Tibial nerve (tissue), 4 donors: ENCODE results near the gene IL1F10.

Source experiments
- CTCF ChIP-seq, 5 experiments: fragments of 200-600 bp in 3 of 5; fragments of 450-650 bp in 2 of 5; sonication (generic) in 3 of 5; IDR thresholded peaks; one replicate each; pipeline ENCODE4 v1.5.1; 2016 to 2019; ENCODE audit warnings: antibody characterized with exemption in 5 of 5, mild to moderate bottlenecking in 3 of 5, moderate library complexity in 2 of 5
- EP300 ChIP-seq, 2 donors: sonication (generic); formaldehyde crosslinking; IDR thresholded peaks; one replicate each; pipeline ENCODE4 v1.6.1; 2017; ENCODE audit warnings: antibody characterized with exemption in 2 of 2, mild to moderate bottlenecking in 1 of 2
- POLR2A ChIP-seq, 2 donors: fragments of 450-650 bp; IDR thresholded peaks; one replicate each; pipeline ENCODE4 v1.6.1; 2017; ENCODE audit warnings: antibody characterized with exemption in 2 of 2, mild to moderate bottlenecking in 2 of 2, moderate library complexity in 2 of 2

- TF ChIP-seq CTCF (IDR thresholded peaks at IDR 0.05) (no peak), POLR2A (IDR thresholded peaks at IDR 0.05) (no peak), EP300 (IDR thresholded peaks at IDR 0.05) (no peak)
Observed at GRCh38 chr2:113057117-113057516, 10.7 kb upstream of the IL1F10 start.
